Measurements from ENCODE around the gene SNRPD1.
"Not testable (repeated sequence)": the region's sequence is repeated elsewhere in the genome, so short reads cannot be mapped to it uniquely, and the experiment has no call there.

Gene SNRPD1

DNA sequence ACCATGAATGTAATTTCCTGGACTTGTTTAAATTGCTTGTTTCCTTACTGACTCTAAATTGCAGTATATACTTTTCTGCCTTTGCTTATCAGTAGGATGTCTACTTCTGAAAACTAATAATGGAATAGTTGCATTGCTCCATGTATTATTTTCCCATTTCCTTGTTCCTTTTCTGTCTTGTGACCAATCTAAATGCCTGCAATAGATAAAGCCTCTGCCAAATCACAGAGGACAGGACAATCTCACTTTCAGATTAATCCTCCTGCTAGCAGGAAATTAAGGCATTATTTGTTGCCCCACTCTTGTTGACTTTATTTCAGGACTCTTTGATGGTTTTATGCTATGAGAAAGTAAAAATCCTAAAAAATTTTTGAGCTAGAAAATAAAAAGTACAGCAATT lies 6.9 kb upstream of the SNRPD1 start:
- no peak for DNase-seq
- no peak for TF ChIP-seq GATA1 (IDR thresholded peaks at IDR 0.05; ENCODE audit: low read depth, low read length)
- no peak for TF ChIP-seq POLR2A (IDR thresholded peaks at IDR 0.05; ENCODE audit: low read length)

DNA sequence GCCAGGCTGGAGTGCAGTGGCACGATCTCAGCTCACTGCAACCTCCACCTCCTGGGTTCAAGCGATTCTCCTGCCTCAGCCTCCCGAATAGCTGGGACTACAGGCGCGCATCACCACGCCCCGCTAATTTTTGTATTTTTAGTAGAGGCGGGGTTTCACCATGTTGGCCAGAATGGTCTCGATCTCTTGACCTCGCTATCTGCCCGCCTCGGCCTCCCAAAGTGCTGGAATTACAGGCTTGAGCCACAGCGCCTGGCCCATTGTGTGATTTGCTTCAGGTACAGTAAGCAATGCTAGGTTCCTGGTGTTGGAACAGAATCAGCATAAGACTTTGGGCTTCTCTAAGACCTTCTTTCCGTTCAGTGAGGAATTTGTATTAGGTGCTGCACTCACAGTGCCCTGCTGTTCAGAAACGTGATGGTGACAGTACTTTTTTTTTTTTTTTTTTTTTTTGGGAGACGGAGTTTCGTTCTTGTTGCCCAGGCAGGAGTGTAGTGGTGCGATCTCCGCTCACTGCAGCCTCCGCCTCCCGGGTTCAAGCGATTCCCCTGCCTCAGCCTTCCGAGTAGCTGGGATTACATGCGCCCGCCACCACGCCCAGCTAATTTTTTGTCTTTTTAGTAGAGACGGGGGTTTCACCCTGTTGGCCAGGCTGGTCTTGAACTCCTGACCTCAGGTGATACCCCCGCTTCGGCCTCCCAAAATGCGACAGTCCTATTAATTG lies 551 bp upstream of the SNRPD1 start:
- DNase-seq = not testable (repeated sequence)

DNA sequence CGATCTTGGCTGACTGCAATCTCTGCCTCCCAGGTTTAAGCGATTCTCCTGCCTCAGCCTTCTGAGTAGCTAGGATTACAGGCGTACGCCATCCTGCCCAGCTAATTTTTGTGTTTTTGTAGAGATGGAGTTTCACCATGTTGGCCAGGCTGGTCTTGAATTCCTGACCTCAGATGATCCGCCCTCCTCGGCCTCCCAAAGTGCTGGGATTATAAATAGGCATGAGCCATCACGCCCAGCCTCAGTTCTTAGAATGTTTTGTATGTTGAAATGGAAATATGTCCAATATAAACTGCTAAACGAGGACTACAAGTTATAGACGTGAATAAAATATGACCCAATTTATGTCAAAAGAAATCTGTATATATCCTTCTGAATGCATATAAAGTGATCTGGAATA lies 9.5 kb downstream of the SNRPD1 start:
- not testable (repeated sequence) for DNase-seq

DNA sequence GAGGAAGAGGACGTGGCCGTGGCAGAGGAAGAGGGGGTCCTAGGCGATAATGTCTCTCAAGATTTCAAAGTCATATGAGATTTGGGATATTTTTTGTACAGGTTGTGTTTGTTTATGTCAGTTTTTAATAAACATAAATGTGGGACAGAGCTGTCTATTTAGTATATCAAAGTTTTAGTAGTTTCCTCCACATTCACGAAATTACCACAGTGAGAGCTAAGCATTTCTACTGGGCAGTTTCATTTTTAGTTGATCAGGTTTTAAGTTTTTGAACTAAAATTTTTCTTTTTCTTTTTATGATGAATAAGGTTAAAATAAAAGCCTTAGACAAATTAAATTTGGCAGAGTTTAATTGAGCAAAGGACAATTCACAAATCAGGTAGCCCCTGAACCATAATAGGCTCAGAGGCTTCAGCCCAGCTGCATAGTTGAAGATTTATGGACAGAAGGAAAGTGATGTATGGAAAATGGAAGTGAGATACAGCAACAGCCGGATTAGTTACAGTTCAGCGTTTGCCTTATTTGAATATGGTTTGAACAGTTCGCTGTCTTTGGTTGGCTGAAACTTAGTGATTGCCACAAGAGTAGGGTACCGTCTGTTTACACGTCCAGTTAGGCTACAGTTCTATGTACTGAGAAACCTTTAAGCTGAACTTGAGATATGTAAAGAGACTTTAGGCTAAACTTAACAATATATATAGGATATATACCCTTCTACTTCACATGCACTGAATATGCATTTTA lies 17.1 kb downstream of the SNRPD1 start:
- no peak for DNase-seq
- no peak for TF ChIP-seq POLR2A (IDR thresholded peaks at IDR 0.05; ENCODE audit: low read length)
- TF ChIP-seq GATA1 (IDR thresholded peaks at IDR 0.05; ENCODE audit: low read depth, low read length) = no peak

DNA sequence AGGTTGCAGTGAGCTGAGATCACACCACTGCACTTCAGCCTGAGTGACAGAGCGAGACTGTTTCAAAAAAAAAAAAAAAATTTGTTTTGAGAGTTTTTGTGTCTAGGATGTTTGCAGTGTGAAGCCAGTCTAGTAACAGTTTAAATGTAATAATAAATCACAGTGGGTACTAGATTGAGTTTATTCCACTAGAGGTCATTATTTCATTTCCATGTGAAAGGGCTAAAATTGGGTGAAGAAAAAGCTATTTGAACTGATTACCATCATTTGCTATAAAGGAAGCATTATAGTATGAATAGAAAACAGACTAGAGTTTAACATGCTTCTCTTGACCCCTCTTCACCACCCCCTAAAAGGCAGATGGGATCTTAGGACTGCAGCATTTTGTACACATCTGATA lies 20.3 kb downstream of the SNRPD1 start:
- DNase-seq = no peak
- TF ChIP-seq GATA1 (IDR thresholded peaks at IDR 0.05; ENCODE audit: low read depth, low read length) (no peak), POLR2A (IDR thresholded peaks at IDR 0.05; ENCODE audit: low read length) (no peak)

DNA sequence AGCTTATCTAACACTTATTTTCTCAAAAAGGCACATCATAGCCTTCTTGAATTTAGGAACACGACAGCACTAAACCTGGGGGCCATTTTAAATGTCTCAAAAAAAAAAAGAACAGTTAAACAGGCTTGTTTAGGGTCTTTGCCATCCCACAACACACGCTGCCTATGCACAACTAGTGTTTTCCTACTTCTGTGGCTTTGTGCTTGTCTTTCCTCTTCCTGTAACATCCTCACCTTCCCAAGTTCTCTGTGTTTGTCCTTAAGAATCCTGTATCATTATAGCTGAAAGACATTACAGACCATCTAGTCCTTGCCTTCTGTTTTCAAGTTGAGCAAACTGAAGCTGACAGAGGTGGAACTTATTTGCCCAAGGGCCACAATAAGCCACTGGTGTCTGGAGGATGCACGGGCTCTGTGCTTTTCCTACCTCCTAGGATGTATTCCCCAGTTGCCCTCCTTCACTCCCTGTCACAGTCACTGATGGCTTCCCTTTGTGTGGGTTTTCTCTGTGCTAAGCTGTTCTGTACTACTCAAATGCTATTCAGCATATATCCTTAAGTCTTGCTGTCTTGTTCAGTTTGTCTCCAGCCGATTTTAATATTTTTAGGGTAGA lies 22.6 kb downstream of the SNRPD1 start:
- no peak for TF ChIP-seq POLR2A (IDR thresholded peaks at IDR 0.05; ENCODE audit: low read length)
- no peak for TF ChIP-seq GATA1 (IDR thresholded peaks at IDR 0.05; ENCODE audit: low read depth, low read length)
- DNase-seq = no peak

DNA sequence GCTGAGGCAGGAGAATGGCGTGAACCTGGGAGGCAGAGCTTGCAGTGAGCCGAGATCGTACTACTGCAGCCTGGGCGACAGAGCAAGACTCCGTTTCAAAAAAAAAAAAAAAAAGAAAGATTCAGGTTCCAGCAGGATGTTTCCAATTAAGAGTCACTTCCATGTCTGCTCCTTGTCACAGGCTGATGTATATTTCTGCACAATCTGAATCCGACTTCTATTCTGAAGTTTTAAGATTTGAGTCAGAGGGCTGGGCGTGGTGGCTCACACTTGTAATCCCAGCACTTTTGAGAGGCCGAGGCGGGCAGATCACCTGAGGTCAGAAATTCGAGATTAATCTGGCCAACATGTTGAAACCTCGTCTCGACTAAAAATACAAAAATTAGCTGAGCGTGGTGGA lies 24.7 kb downstream of the SNRPD1 start:
- TF ChIP-seq POLR2A (IDR thresholded peaks at IDR 0.05; ENCODE audit: low read length) (no peak), GATA1 (IDR thresholded peaks at IDR 0.05; ENCODE audit: low read depth, low read length) (no peak)
- DNase-seq = no peak

DNA sequence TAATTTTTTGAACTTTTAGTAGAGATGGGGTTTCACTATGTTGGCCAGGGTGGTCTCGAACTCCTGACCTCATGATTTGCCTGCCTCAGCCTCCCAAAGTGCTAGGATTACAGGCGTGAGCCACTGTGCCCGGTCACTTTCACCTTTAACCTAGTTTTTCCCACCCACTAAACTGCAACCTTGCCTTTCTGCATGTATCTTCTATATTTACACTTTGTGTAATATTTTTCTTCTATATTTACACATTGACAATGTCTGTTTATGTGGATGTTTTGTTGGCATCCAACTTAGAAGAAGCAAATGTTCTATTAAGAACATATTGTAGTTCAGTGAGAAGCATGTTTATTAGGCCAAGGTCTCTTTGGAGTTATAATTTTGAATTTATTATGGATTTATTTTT lies 26.7 kb downstream of the SNRPD1 start:
- no peak for DNase-seq
- no peak for TF ChIP-seq POLR2A (IDR thresholded peaks at IDR 0.05; ENCODE audit: low read length)
- TF ChIP-seq GATA1 (IDR thresholded peaks at IDR 0.05; ENCODE audit: low read depth, low read length) = no peak

DNA sequence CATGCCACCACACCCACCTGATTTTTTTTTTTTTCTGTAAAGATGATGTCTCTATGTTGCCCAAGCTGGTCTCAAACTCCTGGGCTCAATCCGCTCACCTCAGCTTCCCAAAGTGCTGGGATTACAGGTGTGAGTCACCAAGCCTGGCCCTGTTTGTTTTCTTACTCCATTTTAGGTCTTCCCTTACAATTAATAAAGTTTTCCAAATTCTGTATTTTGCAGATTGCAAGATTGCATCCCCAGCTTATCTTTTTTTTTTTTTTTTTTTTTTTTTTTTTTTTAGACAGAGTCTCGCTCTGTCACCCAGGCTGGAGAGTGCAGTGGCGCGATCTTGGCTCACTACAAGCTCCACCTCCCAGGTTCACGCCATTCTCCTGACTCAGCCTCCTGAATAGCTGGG lies 28.3 kb downstream of the SNRPD1 start:
- DNase-seq = not testable (repeated sequence)

DNA sequence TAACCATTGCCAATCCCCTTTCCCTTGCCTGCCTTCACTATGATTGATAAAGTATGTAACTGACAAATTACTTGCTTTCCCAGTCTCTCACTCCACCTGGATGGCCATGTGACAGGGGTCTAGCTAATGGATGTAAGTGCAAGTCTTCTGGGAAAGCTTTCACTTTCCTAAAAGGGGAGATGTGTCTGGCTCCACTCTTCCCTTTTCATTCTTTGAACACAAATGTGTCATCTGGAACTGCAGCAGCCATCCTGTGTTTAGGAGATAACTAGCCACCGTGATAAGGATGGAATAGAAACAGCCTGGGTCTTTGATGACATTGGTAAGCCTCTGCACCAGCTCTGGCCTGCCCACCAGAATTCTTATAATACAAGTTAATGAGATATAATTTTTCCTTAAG lies 38.2 kb downstream of the SNRPD1 start:
- no peak for TF ChIP-seq GATA1 (IDR thresholded peaks at IDR 0.05; ENCODE audit: low read depth, low read length)
- no peak for TF ChIP-seq POLR2A (IDR thresholded peaks at IDR 0.05; ENCODE audit: low read length)
- DNase-seq = peak; percentile 73 to 88

DNA sequence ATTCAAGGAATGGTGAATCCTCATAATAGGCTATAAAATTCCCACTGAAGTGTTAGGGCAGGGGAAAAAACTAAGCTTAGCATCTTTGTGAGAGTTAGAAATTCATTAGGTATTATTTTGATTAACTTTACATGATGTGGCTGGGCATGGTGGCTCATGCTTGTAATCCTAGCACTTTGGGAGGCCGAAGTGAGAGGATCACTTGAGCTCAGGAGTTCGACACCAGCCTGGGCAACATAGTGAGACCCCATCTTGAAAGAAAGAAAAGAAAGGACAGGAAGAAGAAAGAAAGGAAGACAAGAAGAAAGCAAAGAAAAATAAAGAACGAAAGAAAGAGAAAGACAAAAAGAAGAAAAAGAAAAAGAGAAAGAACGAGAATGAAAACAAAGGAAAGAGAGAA lies 40.0 kb downstream of the SNRPD1 start:
- DNase-seq = no peak
- TF ChIP-seq POLR2A (IDR thresholded peaks at IDR 0.05; ENCODE audit: low read length) = no peak
- no peak for TF ChIP-seq GATA1 (IDR thresholded peaks at IDR 0.05; ENCODE audit: low read depth, low read length)

DNA sequence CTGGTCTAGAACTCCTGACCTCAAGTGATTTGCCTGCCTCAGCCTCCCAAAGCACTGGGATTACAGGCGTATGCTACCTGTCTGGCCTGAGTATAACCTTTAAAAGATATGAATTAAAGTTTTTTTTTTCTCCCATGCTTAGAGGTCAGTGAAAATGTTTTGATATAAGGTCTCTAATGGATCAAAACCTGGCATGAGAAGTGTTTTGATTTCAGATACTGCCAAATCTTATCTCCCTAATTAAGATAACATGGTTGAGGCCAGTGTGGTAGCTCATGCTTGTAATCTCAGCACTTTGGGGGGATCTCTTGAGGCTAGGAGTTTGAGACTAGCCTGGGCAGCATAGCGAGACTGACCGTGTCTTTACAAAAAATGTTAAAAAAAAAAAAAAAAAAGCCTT lies 41.2 kb downstream of the SNRPD1 start:
- TF ChIP-seq GATA1 (IDR thresholded peaks at IDR 0.05; ENCODE audit: low read depth, low read length) (no peak), POLR2A (IDR thresholded peaks at IDR 0.05; ENCODE audit: low read length) (no peak)
- DNase-seq = no peak

DNA sequence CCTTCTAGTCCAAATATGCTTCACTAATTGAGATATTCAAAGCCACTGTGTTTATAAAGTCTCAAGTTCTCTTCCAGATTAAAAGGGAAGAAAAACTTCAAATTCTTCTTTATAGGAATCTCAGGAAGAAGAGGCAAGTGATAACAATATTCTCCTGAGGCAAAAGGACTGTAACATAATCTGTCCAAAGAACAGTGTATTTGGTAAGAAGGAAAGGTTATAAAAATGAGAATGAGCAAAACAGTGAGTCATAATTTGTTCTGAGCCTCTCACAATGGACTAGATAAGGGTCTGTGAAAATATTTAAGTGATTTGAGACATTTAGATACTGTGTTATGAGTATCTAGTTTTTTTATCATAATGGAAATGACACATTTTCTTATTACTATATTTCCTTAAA lies 44.3 kb downstream of the SNRPD1 start:
- DNase-seq = no peak
- no peak for TF ChIP-seq POLR2A (IDR thresholded peaks at IDR 0.05; ENCODE audit: low read length)
- no peak for TF ChIP-seq GATA1 (IDR thresholded peaks at IDR 0.05; ENCODE audit: low read depth, low read length)

DNA sequence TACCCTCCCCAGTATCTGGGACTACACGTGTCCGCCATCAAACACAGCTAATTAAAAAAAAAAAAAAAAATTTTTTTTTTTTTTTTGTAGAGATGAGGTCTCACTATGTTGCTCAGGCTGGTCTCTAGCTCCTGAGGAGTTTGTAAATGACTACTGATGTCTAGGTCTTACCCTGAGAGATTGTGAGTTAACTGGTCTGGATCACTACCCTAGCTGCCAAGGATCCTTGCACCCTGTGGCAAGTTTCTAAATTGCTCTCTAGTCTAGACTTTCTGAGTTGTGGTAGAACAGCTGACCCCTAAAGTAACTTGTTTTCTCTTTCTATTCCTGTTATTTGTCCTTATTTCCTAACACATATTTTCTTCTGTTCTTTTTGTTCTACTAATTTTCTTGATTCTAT lies 48.0 kb downstream of the SNRPD1 start:
- TF ChIP-seq POLR2A (IDR thresholded peaks at IDR 0.05; ENCODE audit: low read length) (no peak), GATA1 (IDR thresholded peaks at IDR 0.05; ENCODE audit: low read depth, low read length) (no peak)
- no peak for DNase-seq

DNA sequence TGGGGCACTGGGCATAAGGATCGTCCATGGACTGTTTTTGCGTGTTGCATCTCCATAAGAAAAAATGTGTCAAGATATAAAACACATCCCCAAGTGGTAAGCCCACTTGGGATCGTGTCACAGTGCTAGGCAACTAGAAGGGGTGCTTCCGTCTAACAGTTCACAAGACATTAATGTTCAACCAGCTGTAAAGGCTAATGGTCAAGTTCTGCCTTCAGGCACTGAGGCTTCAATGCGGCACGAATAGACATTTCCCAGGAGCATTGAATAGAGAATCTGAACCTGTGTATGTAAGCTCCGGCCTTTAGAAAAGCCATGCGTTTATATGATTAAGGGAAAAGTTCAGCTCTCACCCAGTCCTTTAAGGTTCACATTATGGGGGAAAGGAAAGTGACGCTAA lies 50.5 kb downstream of the SNRPD1 start:
- no peak for DNase-seq

More for the DNA sequence above, 50.5 kb downstream of the SNRPD1 start:
- TF ChIP-seq GATA1 (IDR thresholded peaks at IDR 0.05; ENCODE audit: low read depth, low read length) (no peak), POLR2A (IDR thresholded peaks at IDR 0.05; ENCODE audit: low read length) (no peak)
